Mononuclear cell (primary cell): ENCODE results near the gene R3HDM2. TPM values are rescaled to one million over a fixed set of nuclear protein-coding genes. Genes with fewer than 3 reads are reported as not detected.
"Not testable (repeated sequence)": the region's sequence is repeated elsewhere in the genome, so short reads cannot be mapped to it uniquely, and the experiment has no call there.

Source experiments
- H3K27me3 ChIP-seq: 2 replicates; pipeline ENCODE4 v1.6.0; 2011; ENCODE audit warnings: low read length, control low read depth; ENCODE audit not compliant: insufficient read depth
- H3K4me1 ChIP-seq: 2 replicates; pipeline ENCODE4 v1.5.1; 2011; ENCODE audit warnings: mild to moderate bottlenecking, low read length, control low read depth; ENCODE audit not compliant: insufficient read depth
- H3K4me3 ChIP-seq: 2 replicates; pipeline ENCODE4 v1.5.1; 2011; ENCODE audit warnings: mild to moderate bottlenecking, low read length, moderate library complexity
- H3K9me3 ChIP-seq: 2 replicates; pipeline ENCODE4 v1.5.1; 2011; ENCODE audit warnings: low read depth, mild to moderate bottlenecking, control low read depth, low read length
- total RNA-seq: library from RNA; depleted of rRNA; stranded (reverse); fragments of >200 nt; gene quantifications from one replicate; pipeline ENCODE4 v1.2.3, GENCODE V29; 2012

Gene R3HDM2
- total RNA-seq, 1 donor: 31.3 TPM

DNA sequence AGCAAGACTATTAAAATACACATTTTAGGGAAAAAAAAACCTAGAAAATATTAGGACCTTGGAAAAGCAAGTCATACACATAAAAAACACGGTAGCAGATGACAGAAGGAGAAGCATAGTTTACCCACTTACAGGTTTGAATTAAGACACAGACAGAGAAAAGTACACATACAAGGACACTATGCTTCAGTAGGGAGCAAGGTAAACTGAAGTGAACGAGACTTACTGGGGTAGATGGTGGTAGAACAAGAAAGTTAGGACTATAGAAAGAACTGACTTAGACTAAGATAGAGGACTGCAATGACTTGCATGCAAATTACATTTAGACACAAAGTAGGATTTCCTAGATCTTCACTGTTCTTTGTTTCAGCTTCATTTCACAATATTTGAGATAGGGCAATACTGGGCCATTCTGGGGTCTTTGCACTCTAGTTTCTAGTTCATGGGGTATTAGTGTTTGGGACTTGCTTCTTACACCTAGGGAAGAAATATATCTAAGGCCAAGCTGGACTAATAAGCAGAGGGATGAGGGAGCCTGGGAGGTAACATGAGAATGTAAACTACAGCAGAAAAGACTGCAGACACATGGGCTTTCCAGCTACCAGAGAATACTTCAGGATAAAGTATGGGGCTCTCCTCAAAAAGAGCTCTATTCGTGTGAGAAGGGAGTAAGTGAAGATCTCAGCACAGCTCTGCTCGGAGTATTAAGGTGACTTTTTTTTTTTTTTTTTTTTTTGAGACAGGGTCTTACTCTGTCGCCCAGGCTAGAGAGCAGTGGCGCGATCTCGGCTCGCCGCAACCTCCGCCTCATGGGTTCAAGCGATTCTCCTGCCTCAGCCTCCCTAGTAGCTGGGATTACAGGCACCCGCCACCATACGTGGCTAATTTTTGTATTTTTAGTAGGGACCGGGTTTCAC is 152.1 kb downstream of the R3HDM2 start:
- Histone ChIP-seq H3K9me3 (no peaks in the 10 kb centered on the region), H3K27me3 (no peaks in the 10 kb centered on the region), H3K4me3 (no peak overlapping the region), H3K4me1 (peaks cover 9% of the 10 kb centered on the region)

DNA sequence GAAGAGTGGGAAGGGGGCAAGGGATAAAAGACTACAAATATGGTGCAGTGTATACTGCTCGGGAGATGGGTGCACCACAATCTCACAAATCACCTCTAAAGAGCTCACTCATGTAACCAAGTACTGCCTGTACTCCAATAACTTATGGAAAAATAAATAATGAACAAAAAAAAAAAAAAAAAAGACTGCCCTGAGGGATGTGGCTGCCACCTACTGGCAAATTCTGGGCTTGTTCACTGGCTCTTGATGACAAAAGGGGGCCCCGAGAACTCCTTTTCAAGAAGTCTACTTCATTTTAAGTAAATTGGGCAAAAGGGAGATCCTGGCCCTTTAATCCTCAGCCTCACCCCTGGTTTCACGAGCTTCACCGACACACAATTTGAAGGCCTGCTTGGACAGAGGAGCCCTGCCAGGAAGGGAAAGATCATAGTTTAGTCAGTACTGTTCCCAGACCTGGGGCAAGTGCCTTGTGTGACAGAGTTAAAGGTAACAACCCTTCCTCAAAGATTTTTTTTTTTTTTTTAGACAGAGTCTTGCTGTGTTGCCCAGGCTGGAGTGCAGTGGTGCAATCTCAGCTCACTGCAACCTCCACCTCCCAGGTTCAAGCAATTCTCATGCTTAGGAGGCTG is 153.8 kb downstream of the R3HDM2 start:
- H3K4me3 ChIP-seq: no peak overlapping the region
- no peaks in the 10 kb centered on the region for H3K9me3 ChIP-seq
- no peaks in the 10 kb centered on the region for H3K27me3 ChIP-seq
- H3K4me1 ChIP-seq: peaks cover 9% of the 10 kb centered on the region

GRCh38 chr12:57276233-57276632 is 154.6 kb downstream of the R3HDM2 start:
- not testable (repeated sequence) for H3K9me3 ChIP-seq

GRCh38 chr12:57273516-57273915 is 157.3 kb downstream of the R3HDM2 start:
- Histone ChIP-seq H3K4me3 (no peak overlapping the region), H3K4me1 (peaks cover 3% of the 10 kb centered on the region), H3K9me3 (no peaks in the 10 kb centered on the region), H3K27me3 (no peaks in the 10 kb centered on the region)

More at GRCh38 chr12:57276233-57276632, 154.6 kb downstream of the R3HDM2 start:
- H3K4me1 ChIP-seq, H3K27me3 ChIP-seq, H3K4me3 ChIP-seq: not testable (repeated sequence)

DNA sequence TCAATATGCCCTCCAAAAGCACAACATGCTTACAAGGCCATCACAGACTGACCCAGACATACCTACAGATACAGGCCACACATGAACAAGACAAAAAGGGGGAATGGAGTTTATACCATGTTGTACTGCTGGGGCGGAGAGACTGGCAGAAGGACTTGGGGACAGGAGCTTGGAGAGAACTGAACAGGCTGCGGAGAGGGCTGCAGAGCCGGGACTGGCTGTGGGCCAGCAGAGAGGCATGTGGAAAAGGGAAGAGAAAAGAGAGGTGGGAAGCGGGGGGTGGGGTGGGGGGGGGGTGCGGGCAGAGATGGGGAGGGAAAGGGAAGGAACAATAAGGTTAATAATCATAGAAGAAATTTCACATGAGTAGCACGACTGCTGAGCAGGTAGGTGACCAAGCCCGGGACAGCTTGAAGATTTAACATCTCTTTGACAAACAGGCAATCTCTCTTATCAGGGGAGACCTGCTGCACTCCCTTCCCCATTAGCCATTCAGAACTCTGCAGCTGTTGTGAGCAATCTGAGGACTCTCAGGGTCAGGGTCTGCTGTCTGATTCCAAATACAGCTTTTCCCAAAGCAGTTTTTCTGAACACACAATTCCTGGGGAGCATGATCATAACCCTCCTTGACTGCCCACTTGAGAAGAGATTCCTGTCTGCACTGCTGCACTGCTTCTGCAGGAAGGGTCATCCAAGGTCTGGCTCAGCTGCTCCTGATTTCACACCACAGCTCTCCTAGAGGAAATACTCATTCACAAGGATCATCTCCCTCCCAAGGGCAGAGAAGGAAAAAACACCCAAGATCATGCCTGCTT is 158.3 kb downstream of the R3HDM2 start:
- H3K4me1 ChIP-seq: peaks cover 8% of the 10 kb centered on the region
- no peaks in the 10 kb centered on the region for H3K27me3 ChIP-seq
- H3K9me3 ChIP-seq: no peaks in the 10 kb centered on the region
- no peak overlapping the region for H3K4me3 ChIP-seq

DNA sequence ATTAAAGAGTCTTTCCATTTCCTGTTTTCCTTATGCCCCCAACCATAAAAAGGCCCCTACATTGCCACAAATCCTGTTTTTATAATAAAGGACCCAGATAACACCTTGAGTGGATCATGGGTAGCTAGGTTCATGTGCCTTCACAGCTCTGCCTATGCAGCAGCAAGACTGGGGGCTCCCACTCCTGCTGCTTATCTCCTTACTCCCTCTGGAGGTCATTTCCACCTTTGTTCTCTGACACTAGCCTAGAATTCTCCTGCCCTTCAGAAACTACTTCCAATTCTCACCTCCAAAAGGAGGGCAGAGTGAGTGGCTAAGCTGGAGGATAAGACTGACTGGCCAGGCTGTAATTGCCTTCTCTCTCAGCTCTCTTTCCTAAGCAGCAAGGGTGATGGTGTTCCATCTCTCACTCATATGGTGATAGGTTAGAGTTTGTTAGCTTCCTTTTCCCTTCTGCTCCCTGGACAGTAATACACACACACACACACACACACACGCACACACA is 159.8 kb downstream of the R3HDM2 start:
- Histone ChIP-seq H3K4me3 (no peak overlapping the region), H3K4me1 (peaks cover 8% of the 10 kb centered on the region), H3K27me3 (no peaks in the 10 kb centered on the region), H3K9me3 (no peaks in the 10 kb centered on the region)

DNA sequence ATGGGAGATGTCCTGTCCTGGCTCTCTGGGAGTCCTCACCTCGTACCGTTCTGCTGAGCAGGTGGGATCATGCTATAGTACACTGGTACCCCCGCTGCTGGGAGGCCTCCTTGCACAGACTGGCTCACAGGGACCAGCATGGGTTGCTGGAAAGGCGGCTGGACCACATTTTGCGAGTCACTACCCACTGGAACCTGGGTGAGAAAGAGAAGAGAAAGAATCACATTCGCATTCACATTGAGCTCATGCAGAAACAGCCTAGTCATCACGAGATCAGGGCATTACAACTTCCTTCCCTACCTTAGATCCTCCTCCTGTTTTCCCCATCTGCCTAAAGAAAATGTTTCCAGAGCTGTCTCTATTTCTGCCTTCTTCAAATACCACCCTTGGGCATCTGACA is 162.6 kb downstream of the R3HDM2 start:
- no peaks in the 10 kb centered on the region for H3K27me3 ChIP-seq
- no peak overlapping the region for H3K4me3 ChIP-seq
- H3K9me3 ChIP-seq: no peaks in the 10 kb centered on the region
- peaks cover 8% of the 10 kb centered on the region for H3K4me1 ChIP-seq

GRCh38 chr12:57266681-57267080 is 164.2 kb downstream of the R3HDM2 start:
- no peak overlapping the region for H3K4me3 ChIP-seq
- H3K27me3 ChIP-seq: no peaks in the 10 kb centered on the region
- H3K9me3 ChIP-seq: no peaks in the 10 kb centered on the region
- H3K4me1 ChIP-seq: peaks cover 8% of the 10 kb centered on the region

DNA sequence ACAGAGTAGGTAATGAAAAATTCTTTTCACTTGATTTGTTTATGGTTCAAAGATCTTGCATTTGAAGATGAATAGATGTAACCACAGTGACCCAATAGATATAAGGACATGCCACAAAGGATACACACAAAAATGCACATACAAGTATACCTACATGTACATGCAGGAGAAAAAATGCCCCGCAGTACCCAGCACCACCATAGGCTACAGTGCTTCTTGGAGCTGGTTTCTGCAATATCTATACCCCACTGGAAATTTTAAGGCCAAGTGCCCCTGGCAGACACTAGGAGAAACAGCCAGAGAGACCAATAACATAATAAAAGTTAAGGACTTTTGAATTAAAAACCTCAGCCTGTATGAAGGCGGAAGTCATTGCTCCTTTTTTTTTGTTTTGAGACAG is 167.7 kb downstream of the R3HDM2 start:
- H3K9me3 ChIP-seq: no peaks in the 10 kb centered on the region
- H3K27me3 ChIP-seq: no peaks in the 10 kb centered on the region
- peaks cover 1% of the 10 kb centered on the region for H3K4me1 ChIP-seq
- no peak overlapping the region for H3K4me3 ChIP-seq

DNA sequence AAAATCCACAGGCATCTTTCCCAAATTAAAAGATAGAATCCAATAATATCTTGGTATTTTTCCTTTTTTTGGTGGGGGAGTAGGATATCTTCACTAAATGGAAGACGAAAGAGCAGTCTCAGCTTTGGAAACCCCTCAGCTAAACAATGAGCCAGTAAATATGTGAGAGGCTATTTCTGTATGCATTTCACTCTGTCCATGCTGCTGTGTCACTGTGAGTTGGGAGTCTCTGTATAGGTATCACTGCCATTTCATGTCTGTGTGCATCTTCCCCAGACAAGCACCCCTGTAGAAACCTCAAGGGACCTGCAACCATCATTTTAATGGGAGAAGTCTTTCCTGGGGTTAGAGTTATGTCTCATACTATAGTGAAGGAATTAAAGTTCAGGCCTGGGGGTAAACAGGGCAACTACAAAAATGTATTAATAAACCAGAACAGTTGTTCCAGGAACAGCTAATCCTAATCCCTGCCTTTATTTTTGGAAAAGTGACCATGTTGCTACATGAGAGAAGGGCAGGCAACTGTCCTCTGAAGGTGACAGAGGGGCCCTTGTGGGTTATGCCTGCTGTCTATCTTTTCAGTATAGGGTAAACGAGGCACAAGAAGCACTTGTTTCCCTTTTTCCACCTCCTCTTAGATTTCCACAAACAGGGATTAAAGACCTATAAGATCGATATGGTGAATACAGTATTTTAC is 168.6 kb downstream of the R3HDM2 start:
- Histone ChIP-seq H3K9me3 (no peaks in the 10 kb centered on the region), H3K4me1 (no peaks in the 10 kb centered on the region), H3K27me3 (no peaks in the 10 kb centered on the region), H3K4me3 (no peak overlapping the region)

GRCh38 chr12:57261428-57261865 is 169.4 kb downstream of the R3HDM2 start:
- no peak overlapping the region for H3K4me3 ChIP-seq
- no peaks in the 10 kb centered on the region for H3K27me3 ChIP-seq
- no peaks in the 10 kb centered on the region for H3K4me1 ChIP-seq
- no peaks in the 10 kb centered on the region for H3K9me3 ChIP-seq

DNA sequence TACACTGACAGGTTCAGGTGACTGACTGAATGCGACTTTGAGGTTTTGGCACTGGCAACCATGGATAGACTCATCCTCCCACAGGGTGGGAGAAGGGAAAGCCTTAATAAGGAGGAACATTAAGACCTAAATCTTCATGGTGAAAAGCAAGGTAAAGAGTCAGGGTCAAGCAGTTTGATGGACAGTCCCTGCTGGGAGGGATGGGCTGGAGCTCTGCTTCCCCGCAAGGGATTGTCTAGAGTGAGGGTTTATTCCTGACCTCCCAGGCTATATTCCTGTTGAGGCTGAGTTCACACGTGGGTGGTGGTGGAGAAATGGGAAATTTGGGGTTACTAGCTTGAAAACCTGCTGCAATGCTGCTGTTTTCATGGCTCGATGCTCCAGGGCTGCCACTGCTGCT is 170.5 kb downstream of the R3HDM2 start:
- Histone ChIP-seq H3K4me3 (no peak overlapping the region), H3K4me1 (no peaks in the 10 kb centered on the region), H3K9me3 (no peaks in the 10 kb centered on the region), H3K27me3 (no peaks in the 10 kb centered on the region)

DNA sequence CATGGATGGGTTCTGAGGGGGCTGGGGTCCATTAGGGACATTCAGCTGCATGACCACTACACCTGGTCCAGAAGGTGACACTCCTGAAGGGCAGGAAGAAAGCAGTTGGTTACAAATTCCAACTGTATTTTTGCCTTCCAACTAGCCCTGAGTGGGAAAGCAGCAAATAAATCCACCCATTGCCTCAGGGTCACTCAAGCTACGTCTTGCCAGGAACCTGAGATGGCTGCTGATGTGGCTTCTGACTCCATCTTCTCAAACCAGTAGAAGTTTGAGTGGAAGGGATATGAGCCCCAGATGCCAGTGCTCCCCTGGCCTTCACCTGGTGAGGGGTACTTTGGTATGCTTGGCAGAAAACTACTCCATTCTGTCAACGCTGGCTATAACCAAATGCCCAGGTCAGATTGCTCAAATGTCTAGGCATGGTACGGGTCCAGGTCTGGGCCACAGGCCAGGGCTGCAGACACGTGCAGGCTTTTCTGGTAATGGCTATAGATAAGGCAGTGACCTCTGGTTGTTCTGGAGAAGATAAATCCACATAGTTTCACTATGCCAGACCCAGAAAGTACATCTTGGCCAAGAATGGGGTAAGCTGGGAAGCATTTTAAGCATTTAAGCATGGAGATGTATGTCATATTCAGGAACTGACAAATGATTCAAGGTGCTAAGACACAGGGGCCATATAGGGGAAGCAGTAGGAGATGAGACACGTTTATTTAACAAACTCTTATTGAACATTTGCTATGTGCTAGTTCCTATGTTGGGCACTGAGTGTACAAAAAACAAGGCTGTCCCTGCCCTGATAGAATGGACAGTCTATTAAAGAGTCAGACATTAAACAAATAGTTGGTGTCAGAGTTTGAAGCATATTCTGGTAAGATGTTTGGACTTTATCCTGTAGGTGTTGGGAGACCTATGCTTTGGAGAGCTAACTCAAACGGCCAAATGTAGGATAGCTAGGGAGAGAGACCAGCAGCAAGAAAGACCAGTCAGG is 171.6 kb downstream of the R3HDM2 start:
- Histone ChIP-seq H3K27me3 (no peaks in the 10 kb centered on the region), H3K9me3 (no peaks in the 10 kb centered on the region), H3K4me1 (no peaks in the 10 kb centered on the region), H3K4me3 (no peak overlapping the region)
